A673 (cell line): Measurements from ENCODE around the gene NUP35. TPM values are rescaled to one million over a fixed set of nuclear protein-coding genes. Genes with fewer than 3 reads are reported as not detected.

Source experiments
- BruUV-seq: library from RNA; stranded (reverse); fragments of 400-500 nt; replicated peaks from 2 replicates; lab custom pipeline; 2021; lab: Mats Ljungman, UMichigan
- CTCF ChIA-PET: fragments of 300-600 bp; sonication (Branson Sonifier 250); formaldehyde crosslinking; loops from one replicate; lab custom pipeline; 2022; ENCODE audit warnings: antibody characterized with exemption; lab: Charles Lee
- POLR2A ChIA-PET: fragments of 300-600 bp; sonication (Branson Sonifier 250); formaldehyde crosslinking; loops from one replicate; lab custom pipeline; 2022; ENCODE audit warnings: antibody characterized with exemption; ENCODE audit not compliant: low non-redundant PET; lab: Charles Lee
- DNase-seq: peaks from one replicate; pipeline ENCODE4 v3.0.0-alpha.2; 2015; ENCODE audit warnings: low spot score
- H3K27ac ChIP-seq: fragments of 200-600 bp; sonication (generic); 2 replicates; pipeline ENCODE4 v1.5.1; 2016; ENCODE audit warnings: mixed run types, low read depth, mild to moderate bottlenecking, mixed read lengths, antibody characterized with exemption, low read length; ENCODE audit not compliant: poor library complexity, severe bottlenecking
- H3K27me3 ChIP-seq: fragments of 200-600 bp; sonication (generic); replicated peaks from 2 replicates; pipeline ENCODE4 v1.6.1; 2017; ENCODE audit warnings: mixed run types, low read depth, mild to moderate bottlenecking, mixed read lengths, antibody characterized with exemption, low read length; ENCODE audit not compliant: insufficient read depth, poor library complexity
- H3K36me3 ChIP-seq: fragments of 200-600 bp; sonication (generic); 2 replicates; pipeline ENCODE4 v1.6.1; 2016; ENCODE audit warnings: mixed run types, mild to moderate bottlenecking, mixed read lengths, antibody characterized with exemption, low read length; ENCODE audit not compliant: insufficient read depth, poor library complexity, severe bottlenecking
- H3K4me1 ChIP-seq: fragments of 200-600 bp; sonication (generic); 2 replicates; pipeline ENCODE4 v1.6.1; 2017; ENCODE audit warnings: mixed run types, mild to moderate bottlenecking, mixed read lengths, antibody characterized with exemption, low read length; ENCODE audit not compliant: insufficient read depth, poor library complexity, severe bottlenecking
- H3K4me3 ChIP-seq: fragments of 200-600 bp; sonication (generic); 2 replicates; pipeline ENCODE4 v1.5.1; 2016; ENCODE audit warnings: low read depth, mixed run types, mild to moderate bottlenecking, mixed read lengths, low read length; ENCODE audit not compliant: poor library complexity, severe bottlenecking
- H3K9me3 ChIP-seq: fragments of 200-600 bp; sonication (generic); 2 replicates; pipeline ENCODE4 v1.6.1; 2016; ENCODE audit warnings: mixed run types, low read depth, mild to moderate bottlenecking, mixed read lengths, antibody characterized with exemption, low read length; ENCODE audit not compliant: poor library complexity, severe bottlenecking
- CTCF ChIP-seq: fragments of 300-800, 200-600 bp; sonication (generic); conservative IDR thresholded peaks from 2 replicates; pipeline ENCODE4 v1.5.1; 2017; ENCODE audit warnings: low read depth, mild to moderate bottlenecking, antibody characterized with exemption, low read length, moderate library complexity, mixed read lengths
- EZH2 ChIP-seq: fragments of 200-600 bp; sonication (generic); IDR thresholded peaks from 2 replicates; pipeline ENCODE4 v1.6.1; 2017; ENCODE audit warnings: borderline replicate concordance, low read depth, mild to moderate bottlenecking, mixed read lengths, antibody characterized with exemption, low read length; ENCODE audit not compliant: poor library complexity, severe bottlenecking
- intact Hi-C: fragments of 100-400 bp; cut with micrococcal nuclease; formaldehyde crosslinking; loops from one replicate; pipeline ENCODE4 v1.10.0; 2022; ENCODE audit not compliant: unreplicated experiment
- total RNA-seq: library from RNA; stranded (reverse); gene quantifications from 2 replicates; pipeline ENCODE4 v1.2.3, GENCODE V29; 2021

The NUP35 gene
- total RNA-seq, 1 experiment from 2014 or later: 62.0 TPM

GRCh38 chr2:183079139-183079775 lies 45.0 kb upstream of the NUP35 start:
- peaks cover 10% of the 10 kb centered on the region for H3K4me1 ChIP-seq
- BruUV-seq: TSS peak; percentile 94
- peak; percentile 20 for DNase-seq
- no peaks in the 10 kb centered on the region for H3K36me3 ChIP-seq
- no peaks in the 10 kb centered on the region for H3K9me3 ChIP-seq
- intact Hi-C loops: no loop called here
- H3K27ac ChIP-seq: peak overlapping the region; percentile 66
- CTCF ChIA-PET: no interaction called here
- POLR2A ChIA-PET: interaction anchor here (0.6 to 0.7 kb wide), 2 partner anchors 39 to 399 kb away, joined by 4 read pairs; no protein-coding TSS in a partner anchor
- no peaks in the 10 kb centered on the region for H3K27me3 ChIP-seq
- no peak for TF ChIP-seq CTCF
- peak overlapping the region; percentile 67 for H3K4me3 ChIP-seq

- no peak for TF ChIP-seq EZH2
- TF ChIP-seq CTCF: no peak
- peaks cover 10% of the 10 kb centered on the region for H3K4me1 ChIP-seq
- H3K27me3 ChIP-seq: no peaks in the 10 kb centered on the region
- no peak overlapping the region for H3K27ac ChIP-seq
- no peak overlapping the region for H3K4me3 ChIP-seq
- no peaks in the 10 kb centered on the region for H3K9me3 ChIP-seq
- H3K36me3 ChIP-seq: no peaks in the 10 kb centered on the region
- POLR2A ChIA-PET: no interaction called here
- CTCF ChIA-PET: no interaction called here
- BruUV-seq: no TSS peak
- DNase-seq: peak; percentile 19
- intact Hi-C loops: no loop called here
Observed at GRCh38 chr2:183081911-183082310, 42.3 kb upstream of the NUP35 start.

GRCh38 chr2:183088061-183088460 lies 36.2 kb upstream of the NUP35 start:
- intact Hi-C loops: no loop called here
- POLR2A ChIA-PET: no interaction called here
- Histone ChIP-seq H3K9me3 (no peaks in the 10 kb centered on the region), H3K27ac (no peak overlapping the region), H3K4me1 (no peaks in the 10 kb centered on the region), H3K4me3 (no peak overlapping the region), H3K36me3 (no peaks in the 10 kb centered on the region), H3K27me3 (no peaks in the 10 kb centered on the region)
- CTCF ChIA-PET: no interaction called here
- BruUV-seq: no TSS peak
- TF ChIP-seq CTCF: no peak
- TF ChIP-seq EZH2: no peak
- DNase-seq: no peak
